ENCODE data around the gene XRCC5. TPM values are rescaled to one million over a fixed set of nuclear protein-coding genes. Genes with fewer than 3 reads are reported as not detected.

Gene XRCC5
- total RNA-seq, 1 experiment from 2014 or later: 322 TPM

DNA sequence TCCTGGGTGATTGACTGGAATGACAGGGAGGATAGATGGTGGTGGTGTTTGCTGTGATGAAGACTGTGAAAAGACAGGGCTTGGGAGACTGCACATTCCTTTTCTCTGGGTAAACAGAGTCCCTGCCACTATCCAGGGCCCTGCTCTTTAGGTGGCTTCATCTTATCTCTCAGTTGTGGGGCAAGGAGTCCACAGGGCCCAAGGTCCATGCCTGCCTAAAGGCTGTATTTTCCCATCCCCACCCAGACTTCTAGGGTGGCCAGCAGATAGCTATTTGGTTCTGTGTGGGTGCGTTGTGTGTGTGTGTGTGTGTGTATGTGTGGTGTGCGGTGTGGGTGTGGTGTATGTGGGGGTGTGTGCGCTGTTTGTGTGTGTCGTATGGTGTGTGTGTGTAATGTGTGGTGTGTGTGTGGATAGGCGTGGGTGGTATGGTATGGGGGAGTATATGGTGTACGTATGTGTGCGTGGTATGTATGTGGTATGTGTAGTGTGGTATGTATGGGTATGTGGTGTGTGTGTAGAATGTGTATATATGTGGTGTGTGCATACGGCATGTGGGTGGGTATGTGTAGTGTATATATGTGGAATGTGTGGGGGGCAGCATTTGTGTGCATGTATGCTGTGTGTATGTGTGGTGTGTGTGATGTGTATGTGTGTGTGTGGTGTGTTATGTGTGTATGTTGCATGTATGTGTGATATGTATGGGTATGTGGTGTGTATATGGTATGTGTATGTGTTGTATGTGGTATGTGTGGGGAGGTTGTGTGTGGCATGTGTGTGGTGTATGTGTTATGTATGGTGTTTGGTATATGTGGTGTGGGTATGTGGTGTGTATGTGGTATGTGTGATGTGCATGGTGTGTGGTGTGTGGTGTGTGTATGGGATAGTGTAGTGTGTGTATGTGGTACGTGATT is 10.5 kb upstream of the XRCC5 start:
- Histone ChIP-seq H3K27ac (ENCODE audit: low read length) (no peak overlapping the region), H3K9me3 (ENCODE audit: control insufficient read depth, insufficient read depth, low read depth, low read length) (no peaks in the 10 kb centered on the region), H3K4me3 (ENCODE audit: low read depth in 2 of 2, low read length in 2 of 2) (no peak overlapping the region), H3K4me1 (ENCODE audit: control insufficient read depth, insufficient read depth, low read length) (no peaks in the 10 kb centered on the region), H3K27me3 (ENCODE audit: control insufficient read depth, insufficient read depth, low read length) (no peaks in the 10 kb centered on the region), H3K36me3 (ENCODE audit: control insufficient read depth, insufficient read depth, low read length) (no peaks in the 10 kb centered on the region)
- TF ChIP-seq TCF7L2 (IDR thresholded peaks at IDR 0.05; ENCODE audit: low read depth, low read length) (no peak), POLR2AphosphoS5 (IDR thresholded peaks at IDR 0.05; ENCODE audit: low read depth, low read length) (no peak), SIN3A (IDR thresholded peaks at IDR 0.05; ENCODE audit: borderline replicate concordance, insufficient read depth, low read depth, low read length) (no peak)
- TF ChIP-seq, protein P1, sequence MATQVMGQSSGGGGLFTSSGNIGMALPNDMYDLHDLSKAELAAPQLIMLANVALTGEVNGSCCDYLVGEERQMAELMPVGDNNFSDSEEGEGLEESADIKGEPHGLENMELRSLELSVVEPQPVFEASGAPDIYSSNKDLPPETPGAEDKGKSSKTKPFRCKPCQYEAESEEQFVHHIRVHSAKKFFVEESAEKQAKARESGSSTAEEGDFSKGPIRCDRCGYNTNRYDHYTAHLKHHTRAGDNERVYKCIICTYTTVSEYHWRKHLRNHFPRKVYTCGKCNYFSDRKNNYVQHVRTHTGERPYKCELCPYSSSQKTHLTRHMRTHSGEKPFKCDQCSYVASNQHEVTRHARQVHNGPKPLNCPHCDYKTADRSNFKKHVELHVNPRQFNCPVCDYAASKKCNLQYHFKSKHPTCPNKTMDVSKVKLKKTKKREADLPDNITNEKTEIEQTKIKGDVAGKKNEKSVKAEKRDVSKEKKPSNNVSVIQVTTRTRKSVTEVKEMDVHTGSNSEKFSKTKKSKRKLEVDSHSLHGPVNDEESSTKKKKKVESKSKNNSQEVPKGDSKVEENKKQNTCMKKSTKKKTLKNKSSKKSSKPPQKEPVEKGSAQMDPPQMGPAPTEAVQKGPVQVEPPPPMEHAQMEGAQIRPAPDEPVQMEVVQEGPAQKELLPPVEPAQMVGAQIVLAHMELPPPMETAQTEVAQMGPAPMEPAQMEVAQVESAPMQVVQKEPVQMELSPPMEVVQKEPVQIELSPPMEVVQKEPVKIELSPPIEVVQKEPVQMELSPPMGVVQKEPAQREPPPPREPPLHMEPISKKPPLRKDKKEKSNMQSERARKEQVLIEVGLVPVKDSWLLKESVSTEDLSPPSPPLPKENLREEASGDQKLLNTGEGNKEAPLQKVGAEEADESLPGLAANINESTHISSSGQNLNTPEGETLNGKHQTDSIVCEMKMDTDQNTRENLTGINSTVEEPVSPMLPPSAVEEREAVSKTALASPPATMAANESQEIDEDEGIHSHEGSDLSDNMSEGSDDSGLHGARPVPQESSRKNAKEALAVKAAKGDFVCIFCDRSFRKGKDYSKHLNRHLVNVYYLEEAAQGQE (IDR thresholded peaks at IDR 0.05; ENCODE audit: insufficient read depth in 1 of 2, low read depth in 2 of 2, low read length in 1 of 2): no peak
- TF ChIP-seq, protein P2, sequence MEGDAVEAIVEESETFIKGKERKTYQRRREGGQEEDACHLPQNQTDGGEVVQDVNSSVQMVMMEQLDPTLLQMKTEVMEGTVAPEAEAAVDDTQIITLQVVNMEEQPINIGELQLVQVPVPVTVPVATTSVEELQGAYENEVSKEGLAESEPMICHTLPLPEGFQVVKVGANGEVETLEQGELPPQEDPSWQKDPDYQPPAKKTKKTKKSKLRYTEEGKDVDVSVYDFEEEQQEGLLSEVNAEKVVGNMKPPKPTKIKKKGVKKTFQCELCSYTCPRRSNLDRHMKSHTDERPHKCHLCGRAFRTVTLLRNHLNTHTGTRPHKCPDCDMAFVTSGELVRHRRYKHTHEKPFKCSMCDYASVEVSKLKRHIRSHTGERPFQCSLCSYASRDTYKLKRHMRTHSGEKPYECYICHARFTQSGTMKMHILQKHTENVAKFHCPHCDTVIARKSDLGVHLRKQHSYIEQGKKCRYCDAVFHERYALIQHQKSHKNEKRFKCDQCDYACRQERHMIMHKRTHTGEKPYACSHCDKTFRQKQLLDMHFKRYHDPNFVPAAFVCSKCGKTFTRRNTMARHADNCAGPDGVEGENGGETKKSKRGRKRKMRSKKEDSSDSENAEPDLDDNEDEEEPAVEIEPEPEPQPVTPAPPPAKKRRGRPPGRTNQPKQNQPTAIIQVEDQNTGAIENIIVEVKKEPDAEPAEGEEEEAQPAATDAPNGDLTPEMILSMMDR (IDR thresholded peaks at IDR 0.05): no peak
- intact Hi-C loops (cut with micrococcal nuclease; ENCODE audit: unreplicated experiment) (no loop called here), in situ Hi-C loops (cut with HindIII; ENCODE audit: low pct_unique_long_range_greater_than_20kb, low sequenced_read_pairs) (no loop called here)
- BruUV-seq (replicated peaks): no TSS peak
- no peak for DNase-seq (ENCODE audit: low read depth, low spot score)
- POLR2A ChIA-PET: no interaction called here
- CTCF ChIA-PET: no interaction called here
- ATAC-seq: no peak

DNA sequence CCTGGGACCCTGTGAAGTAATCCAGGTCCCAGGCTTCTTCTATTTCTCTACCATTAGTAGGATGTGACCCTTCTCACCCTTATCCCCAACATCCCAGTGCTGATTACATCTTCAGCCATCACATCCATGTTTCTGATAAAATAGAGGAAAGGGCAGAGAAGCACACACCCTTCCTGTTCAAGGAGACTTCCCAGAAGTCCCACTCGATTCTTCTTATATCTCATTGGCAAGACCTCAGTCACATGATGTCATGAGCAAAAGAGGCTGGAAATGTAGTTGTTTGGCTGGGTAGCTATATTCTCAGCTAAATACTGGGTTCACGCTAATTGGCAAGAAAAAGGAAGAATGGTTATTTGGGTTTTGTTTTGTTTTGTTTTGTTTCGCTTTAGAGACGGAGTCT is 8.0 kb upstream of the XRCC5 start:
- Histone ChIP-seq H3K27me3 (ENCODE audit: control insufficient read depth, insufficient read depth, low read length) (no peaks in the 10 kb centered on the region), H3K36me3 (ENCODE audit: control insufficient read depth, insufficient read depth, low read length) (no peaks in the 10 kb centered on the region), H3K9me3 (ENCODE audit: control insufficient read depth, insufficient read depth, low read depth, low read length) (no peaks in the 10 kb centered on the region), H3K4me1 (ENCODE audit: control insufficient read depth, insufficient read depth, low read length) (no peaks in the 10 kb centered on the region; the same call in 1 of the 2 replicates), H3K4me3 (ENCODE audit: low read depth in 2 of 2, low read length in 2 of 2) (no peak overlapping the region), H3K27ac (ENCODE audit: low read length) (no peak overlapping the region)
- in situ Hi-C loops (cut with HindIII; ENCODE audit: low pct_unique_long_range_greater_than_20kb, low sequenced_read_pairs): no loop called here
- ChIA-PET CTCF (no interaction called here), POLR2A (no interaction called here)
- no TSS peak for BruUV-seq (replicated peaks)
- no peak for ATAC-seq
- TF ChIP-seq TCF7L2 (IDR thresholded peaks at IDR 0.05; ENCODE audit: low read depth, low read length): no peak
- TF ChIP-seq, protein P1 (IDR thresholded peaks at IDR 0.05; ENCODE audit: insufficient read depth in 1 of 2, low read depth in 2 of 2, low read length in 1 of 2): no peak
- no peak for TF ChIP-seq POLR2AphosphoS5 (IDR thresholded peaks at IDR 0.05; ENCODE audit: low read depth, low read length)
- TF ChIP-seq, protein P2 (IDR thresholded peaks at IDR 0.05): no peak
- TF ChIP-seq SIN3A (IDR thresholded peaks at IDR 0.05; ENCODE audit: borderline replicate concordance, insufficient read depth, low read depth, low read length): no peak
- intact Hi-C loops (cut with micrococcal nuclease; ENCODE audit: unreplicated experiment): no loop called here
- no peak for DNase-seq (ENCODE audit: low read depth, low spot score)
